ENCODE measurements around the gene ANTXRL. TPM values are rescaled to one million over a fixed set of nuclear protein-coding genes. Genes with fewer than 3 reads are reported as not detected.

ANTXRL gene
- total and polyA plus RNA-seq, 10 of the 15 experiments (the other 5 are each of a cell fraction or from before 2014, with no cell fraction given): not detected

GRCh38 chr10:46284286-46285229 is 2.2 kb upstream of the ANTXRL start:
- in situ Hi-C loops (cut with MboI): loop anchor here (5.0 kb wide), 2 partner anchors 177 to 1098 kb away; partner anchors contain the start of gene ZNF488
- WGBS (ENCODE audit: insufficient coverage, insufficient replicate concordance, low lambda C conversion rate, missing lambda C conversion rate): under 1% methylated on average over 62 of the region's 82 CpGs

More at GRCh38 chr10:46284286-46285229, 2.2 kb upstream of the ANTXRL start:
- peak; percentile 97 for ATAC-seq
- Histone ChIP-seq H3K4me1 (ENCODE audit: control insufficient read depth, insufficient read depth, low read length) (peaks cover 2% of the 10 kb centered on the region; the same call in 1 of the 2 replicates), H3K4me3 (peak overlapping the region; percentile 61), H3K27me3 (replicated peaks in 1 of 2; ENCODE audit: control insufficient read depth in 2 of 2, insufficient read depth in 2 of 2, low read length in 1 of 2) (peaks cover 0 to 9% of the 10 kb centered on the region in 2 experiments; a peak in 3 of 4 replicates), H4K20me1 (ENCODE audit: control insufficient read depth, insufficient read depth) (no peaks in the 10 kb centered on the region), H3K36me3 (ENCODE audit: control insufficient read depth in 2 of 2, insufficient read depth in 2 of 2, low read length in 1 of 2) (no peaks in the 10 kb centered on the region), H3K4me2 (ENCODE audit: control insufficient read depth, insufficient read depth) (peak overlapping the region; percentile 91), H3K79me2 (ENCODE audit: control insufficient read depth, insufficient read depth, low read length) (no peaks in the 10 kb centered on the region), H3K9me3 (replicated peaks; ENCODE audit: control insufficient read depth, insufficient read depth, low read length) (no peaks in the 10 kb centered on the region; the same call in 2 of the 3 replicates), H2AFZ (ENCODE audit: control insufficient read depth, low read depth, low read length) (peak overlapping the region; percentile 81), H3K9ac (ENCODE audit: control insufficient read depth, insufficient read depth, low read length) (peak overlapping the region; percentile 54), H3K27ac (ENCODE audit: control insufficient read depth, insufficient read depth) (no peak overlapping the region)
- no peak for DNase-seq (ENCODE audit: low read depth, low spot score)
- ChIA-PET SMC1A (ENCODE audit: uncharacterized antibody, unreplicated experiment) (no interaction called here), RAD21 (ENCODE audit: unreplicated experiment) (no interaction called here), CTCF (no interaction called here), POLR2A (no interaction called here)
- TF ChIP-seq POLR2A (IDR thresholded peaks at IDR 0.05; ENCODE audit: low read depth, low read length) (peak; percentile 62; the same call in 1 of the 2 replicates), PML (IDR thresholded peaks at IDR 0.05; ENCODE audit: low read length) (no peak), IKZF1 (conservative IDR thresholded peaks at IDR 0.05) (0 out of 2 replicates have a peak, but pooled peaks have one; percentile 38), SPI1 (IDR thresholded peaks at IDR 0.05; ENCODE audit: borderline replicate concordance, insufficient read depth, low read depth, low read length) (peak; percentile 22; the same call in 1 of the 2 replicates), EED (IDR thresholded peaks at IDR 0.05; ENCODE audit: low read depth) (no peak), NFIC (IDR thresholded peaks at IDR 0.05; ENCODE audit: low read depth, low read length) (no peak), RUNX3 (IDR thresholded peaks at IDR 0.05; ENCODE audit: low read length) (peak; percentile 57), KDM1A (IDR thresholded peaks at IDR 0.05; ENCODE audit: borderline replicate concordance) (no peak), NR2C1 (IDR thresholded peaks at IDR 0.05) (no peak)
- TF ChIP-seq, protein P1, sequence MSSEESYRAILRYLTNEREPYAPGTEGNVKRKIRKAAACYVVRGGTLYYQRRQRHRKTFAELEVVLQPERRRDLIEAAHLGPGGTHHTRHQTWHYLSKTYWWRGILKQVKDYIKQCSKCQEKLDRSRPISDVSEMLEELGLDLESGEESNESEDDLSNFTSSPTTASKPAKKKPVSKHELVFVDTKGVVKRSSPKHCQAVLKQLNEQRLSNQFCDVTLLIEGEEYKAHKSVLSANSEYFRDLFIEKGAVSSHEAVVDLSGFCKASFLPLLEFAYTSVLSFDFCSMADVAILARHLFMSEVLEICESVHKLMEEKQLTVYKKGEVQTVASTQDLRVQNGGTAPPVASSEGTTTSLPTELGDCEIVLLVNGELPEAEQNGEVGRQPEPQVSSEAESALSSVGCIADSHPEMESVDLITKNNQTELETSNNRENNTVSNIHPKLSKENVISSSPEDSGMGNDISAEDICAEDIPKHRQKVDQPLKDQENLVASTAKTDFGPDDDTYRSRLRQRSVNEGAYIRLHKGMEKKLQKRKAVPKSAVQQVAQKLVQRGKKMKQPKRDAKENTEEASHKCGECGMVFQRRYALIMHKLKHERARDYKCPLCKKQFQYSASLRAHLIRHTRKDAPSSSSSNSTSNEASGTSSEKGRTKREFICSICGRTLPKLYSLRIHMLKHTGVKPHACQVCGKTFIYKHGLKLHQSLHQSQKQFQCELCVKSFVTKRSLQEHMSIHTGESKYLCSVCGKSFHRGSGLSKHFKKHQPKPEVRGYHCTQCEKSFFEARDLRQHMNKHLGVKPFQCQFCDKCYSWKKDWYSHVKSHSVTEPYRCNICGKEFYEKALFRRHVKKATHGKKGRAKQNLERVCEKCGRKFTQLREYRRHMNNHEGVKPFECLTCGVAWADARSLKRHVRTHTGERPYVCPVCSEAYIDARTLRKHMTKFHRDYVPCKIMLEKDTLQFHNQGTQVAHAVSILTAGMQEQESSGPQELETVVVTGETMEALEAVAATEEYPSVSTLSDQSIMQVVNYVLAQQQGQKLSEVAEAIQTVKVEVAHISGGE (CRISPR knock-in tag; IDR thresholded peaks at IDR 0.05): no peak
- no peak for FAIRE-seq
- intact Hi-C loops (cut with micrococcal nuclease; ENCODE audit: unreplicated experiment): no loop called here
- no TSS peak for BruUV-seq (replicated peaks)
